DMS79 (cell line): ENCODE measurements around the gene BICRA.
"Not testable (repeated sequence)": the region's sequence is repeated elsewhere in the genome, so short reads cannot be mapped to it uniquely, and the experiment has no call there.

Source experiments
- DNase-seq: peaks from one replicate; lab custom pipeline; 2025; lab: John Stamatoyannopoulos, UW

Gene BICRA

GRCh38 chr19:47694466-47695273 lies 85.7 kb downstream of the BICRA start:
- DNase-seq = no peak

- DNase-seq = no peak
Observed at GRCh38 chr19:47695533-47696262, 86.8 kb downstream of the BICRA start.

GRCh38 chr19:47696635-47697034 lies 87.7 kb downstream of the BICRA start:
- no peak for DNase-seq

DNA sequence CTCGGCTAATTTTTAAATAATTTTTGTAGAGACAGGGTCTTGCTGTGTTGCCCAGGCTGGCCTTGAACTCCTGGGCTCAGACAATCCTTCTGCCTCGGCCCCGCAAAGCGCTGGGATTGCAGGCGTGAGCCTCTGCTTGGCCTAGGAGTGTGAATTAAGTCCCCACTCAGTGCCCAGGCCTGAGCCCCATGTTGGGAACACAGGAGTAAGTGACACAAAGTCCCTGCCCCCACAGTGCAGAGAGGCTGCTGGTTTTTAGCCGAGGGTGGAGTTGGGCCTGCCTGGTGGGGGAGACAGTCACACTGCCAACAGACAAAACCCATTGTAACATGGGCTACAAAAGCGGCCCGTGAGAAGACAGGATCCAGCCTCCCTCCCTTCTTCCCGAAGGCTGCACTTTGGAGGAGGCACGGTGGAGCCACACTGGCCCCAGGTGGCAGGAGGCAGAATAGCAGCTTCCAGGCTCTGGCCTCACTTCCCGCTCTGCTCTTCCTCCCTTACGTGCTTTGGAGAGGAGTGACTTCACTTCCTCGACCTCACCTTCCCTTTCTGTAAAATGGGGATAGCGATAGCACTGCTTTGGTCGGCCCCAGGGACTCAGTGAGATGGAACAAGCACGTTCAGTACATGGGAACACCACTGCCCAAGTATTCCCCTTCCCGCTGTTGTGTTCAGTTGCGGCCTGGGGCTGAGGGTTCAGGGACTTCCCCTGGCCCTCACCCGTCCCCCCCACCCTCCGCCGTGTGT lies 89.1 kb downstream of the BICRA start:
- peak; percentile 17 for DNase-seq

DNA sequence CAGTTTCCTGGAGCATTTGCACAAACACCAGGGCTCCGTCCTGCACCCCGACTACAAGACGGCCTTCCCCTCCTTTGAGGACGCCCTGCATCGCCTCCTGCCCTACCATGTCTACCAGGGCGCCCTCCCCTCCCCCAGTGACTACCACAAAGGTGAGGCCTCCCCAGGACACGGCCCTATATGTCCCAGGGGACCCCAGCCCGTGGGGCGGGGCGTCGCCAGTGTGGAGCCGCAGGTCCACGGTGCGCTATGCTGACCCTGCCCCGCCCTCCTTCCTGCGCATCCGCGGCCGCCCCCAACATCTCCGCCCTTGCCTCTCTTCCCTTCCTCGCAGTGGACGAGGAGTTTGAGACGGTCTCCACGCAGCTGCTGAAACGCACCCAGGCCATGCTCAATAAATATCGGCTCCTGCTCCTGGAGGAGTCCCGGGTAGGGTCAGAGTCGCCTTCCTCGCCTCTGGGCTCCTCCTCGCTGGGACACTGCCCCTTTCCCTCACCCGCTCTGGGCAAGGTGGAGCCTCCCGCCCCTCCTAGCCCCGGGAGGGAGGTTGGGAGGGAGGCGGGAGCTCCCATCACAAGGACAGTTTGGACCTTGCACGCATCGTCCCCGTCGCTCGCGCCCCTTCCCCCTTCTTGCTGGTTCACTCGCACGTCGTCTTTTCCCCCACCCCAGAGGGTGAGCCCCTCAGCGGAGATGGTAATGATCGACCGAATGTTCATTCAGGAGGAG lies 89.9 kb downstream of the BICRA start:
- DNase-seq = no peak

GRCh38 chr19:47699360-47699917 lies 90.5 kb downstream of the BICRA start:
- DNase-seq = no peak

DNA sequence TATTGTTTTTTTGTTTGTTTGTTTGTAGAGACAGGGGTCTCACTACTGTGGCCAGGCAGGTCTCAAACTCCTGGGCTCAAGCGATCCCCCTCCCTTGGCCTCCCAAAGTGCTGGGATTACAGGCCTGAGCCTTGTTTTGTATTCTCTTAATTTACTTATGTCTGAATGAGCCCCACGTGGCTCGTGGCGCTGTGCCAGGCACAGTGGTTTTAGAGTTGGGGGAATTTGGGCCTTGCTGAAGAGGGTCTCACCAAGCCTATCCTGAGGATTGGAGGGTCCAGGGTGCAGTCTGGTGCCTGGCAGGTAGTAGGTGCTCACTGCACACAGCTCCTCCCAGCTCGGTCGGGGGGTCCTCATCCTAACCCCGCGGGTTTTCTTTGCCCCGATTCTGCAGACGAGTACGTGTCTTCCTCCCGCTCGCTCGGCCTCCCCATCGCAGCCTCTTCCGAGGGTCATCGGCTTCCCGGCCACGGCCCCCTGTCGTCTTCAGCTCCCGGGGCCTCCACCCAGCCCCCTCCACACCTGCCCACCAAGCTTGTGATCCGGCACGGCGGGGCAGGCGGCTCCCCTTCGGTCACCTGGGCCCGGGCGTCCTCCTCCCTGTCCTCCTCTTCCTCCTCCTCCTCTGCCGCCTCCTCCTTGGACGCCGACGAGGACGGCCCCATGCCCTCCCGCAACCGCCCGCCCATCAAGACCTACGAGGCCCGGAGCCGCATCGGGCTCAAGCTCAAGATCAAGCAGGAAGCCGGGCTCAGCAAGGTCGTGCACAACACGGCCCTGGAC lies 92.2 kb downstream of the BICRA start:
- DNase-seq = no peak

DNA sequence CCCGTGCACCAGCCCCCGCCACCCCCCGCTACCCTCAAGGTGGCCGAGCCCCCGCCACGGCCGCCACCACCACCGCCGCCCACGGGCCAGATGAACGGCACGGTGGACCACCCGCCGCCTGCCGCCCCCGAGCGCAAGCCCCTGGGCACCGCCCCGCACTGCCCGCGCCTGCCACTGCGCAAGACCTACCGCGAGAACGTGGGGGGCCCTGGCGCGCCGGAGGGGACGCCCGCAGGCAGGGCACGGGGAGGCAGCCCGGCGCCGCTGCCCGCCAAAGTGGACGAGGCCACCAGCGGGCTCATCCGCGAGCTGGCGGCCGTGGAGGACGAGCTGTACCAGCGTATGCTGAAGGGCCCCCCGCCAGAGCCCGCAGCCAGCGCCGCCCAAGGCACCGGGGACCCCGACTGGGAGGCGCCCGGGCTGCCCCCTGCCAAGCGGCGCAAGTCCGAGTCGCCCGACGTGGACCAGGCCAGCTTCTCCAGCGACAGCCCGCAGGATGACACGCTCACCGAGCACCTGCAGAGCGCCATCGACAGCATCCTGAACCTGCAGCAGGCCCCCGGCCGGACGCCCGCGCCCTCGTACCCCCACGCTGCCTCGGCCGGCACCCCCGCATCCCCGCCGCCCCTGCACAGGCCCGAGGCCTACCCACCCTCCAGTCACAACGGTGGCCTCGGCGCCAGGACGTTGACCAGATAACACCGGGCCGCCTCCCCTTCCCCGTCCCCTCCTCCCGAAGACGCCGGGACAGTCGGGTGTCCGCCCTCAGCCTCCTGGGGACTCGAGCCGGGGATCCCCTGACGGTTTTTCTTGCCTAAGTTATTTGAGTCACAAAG lies 93.0 kb downstream of the BICRA start:
- no peak for DNase-seq

DNA sequence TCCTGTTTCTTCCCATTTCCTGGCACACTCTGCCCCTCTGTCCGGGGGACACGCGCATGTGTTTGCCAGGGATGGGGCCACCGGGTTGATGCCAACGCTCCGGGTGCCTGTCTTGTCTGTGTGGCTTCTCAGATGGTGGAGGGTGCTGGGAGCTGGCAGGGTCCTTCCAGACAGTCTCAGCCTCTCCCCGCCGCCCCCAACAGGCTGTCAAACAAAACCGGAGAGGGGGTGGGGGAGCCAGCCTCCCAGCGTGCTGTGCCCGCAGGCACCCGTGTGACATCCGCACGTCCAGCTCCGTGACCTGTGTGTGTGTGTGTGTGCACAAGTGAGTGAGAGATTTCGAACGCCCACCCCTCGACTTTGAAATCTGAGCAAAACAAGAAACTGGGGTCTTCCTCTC lies 93.7 kb downstream of the BICRA start:
- DNase-seq = no peak

DNA sequence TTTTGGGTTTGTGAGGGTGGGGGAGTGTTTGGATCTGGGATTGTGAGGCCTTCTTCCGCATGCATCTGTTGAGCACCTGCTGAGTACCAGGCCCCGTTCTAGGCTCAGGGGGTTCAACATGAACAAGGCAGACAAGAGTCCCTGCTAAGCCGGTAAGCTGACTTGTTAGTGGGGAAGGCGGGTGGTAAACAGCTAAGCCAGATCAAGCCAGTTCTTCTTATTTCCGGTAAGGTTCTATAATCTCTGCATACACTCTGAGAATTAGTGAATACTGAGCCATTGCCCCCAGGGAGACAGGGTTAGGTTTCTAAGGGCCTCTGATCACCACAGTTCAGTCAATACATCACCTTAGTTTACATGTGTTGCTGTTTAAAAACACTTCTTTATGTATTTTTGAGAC lies 94.4 kb downstream of the BICRA start:
- no peak for DNase-seq

DNA sequence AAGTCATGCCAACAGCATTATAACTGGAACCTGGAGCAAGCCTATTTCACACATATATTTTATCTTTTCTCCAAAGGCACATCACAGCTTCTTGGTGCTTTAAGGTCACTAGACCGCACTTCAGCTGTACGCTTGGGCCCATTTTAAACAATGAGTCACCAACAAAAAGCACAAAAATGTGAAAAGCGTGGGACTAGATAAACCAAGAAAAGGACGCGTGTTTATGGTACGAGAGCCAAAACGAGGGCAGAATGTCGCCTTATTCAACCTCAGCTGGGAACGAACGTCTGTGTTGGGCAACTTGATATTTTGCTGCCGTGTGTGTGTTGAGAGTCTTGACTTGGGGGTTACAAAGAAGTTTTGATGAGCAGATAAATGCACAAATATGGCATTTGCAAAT lies 95.1 kb downstream of the BICRA start:
- DNase-seq = no peak

DNA sequence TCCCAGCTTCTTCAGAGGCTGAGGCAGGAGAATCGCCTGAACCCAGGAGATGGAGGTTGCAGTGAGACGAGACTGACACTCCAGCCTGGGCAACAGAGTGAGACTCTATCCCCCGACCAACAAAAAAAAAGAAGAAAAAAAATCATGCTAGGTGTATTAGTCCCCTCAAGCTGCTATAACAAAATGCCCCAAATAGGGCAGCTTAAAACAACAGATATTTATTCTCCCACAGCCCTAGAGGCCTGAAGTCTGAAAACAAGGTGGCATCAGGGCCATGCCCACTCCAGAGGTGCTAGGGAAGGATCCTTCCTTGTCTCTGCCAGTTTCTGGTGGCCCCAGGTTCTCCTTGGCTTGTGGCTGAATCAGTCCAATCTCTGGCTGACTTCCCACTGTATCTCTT lies 95.7 kb downstream of the BICRA start:
- no peak for DNase-seq

GRCh38 chr19:47707135-47707925 lies 98.4 kb downstream of the BICRA start:
- peak; percentile 25 for DNase-seq

DNA sequence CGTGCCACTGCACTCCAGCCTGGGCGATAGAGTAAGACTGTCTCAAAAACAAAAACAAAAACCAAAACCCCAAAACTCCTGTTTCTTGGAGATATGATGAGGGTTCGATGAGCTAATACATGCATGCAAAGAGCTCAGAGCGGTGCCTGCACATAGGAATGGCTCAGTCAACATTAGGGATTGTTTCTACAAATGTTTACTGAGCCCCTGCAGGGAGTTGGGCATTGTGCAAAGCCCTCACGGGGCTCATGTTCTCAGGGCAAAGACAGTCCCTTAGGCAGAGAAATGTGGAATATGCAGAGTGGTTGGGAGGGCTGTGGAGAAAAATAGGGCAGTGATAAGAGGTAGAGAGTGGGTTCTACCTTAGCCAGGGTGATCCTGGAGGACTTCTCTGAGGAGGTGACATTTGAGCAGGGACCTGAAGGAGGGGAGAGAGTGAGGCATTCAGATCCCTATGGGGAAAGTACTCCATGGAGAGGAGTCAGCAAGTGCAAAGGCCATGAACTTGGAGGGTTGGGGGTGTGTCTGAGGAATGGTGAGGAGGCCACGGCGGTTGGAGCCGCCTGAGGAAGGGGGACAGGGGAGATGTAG lies 102.8 kb downstream of the BICRA start:
- no peak for DNase-seq

DNA sequence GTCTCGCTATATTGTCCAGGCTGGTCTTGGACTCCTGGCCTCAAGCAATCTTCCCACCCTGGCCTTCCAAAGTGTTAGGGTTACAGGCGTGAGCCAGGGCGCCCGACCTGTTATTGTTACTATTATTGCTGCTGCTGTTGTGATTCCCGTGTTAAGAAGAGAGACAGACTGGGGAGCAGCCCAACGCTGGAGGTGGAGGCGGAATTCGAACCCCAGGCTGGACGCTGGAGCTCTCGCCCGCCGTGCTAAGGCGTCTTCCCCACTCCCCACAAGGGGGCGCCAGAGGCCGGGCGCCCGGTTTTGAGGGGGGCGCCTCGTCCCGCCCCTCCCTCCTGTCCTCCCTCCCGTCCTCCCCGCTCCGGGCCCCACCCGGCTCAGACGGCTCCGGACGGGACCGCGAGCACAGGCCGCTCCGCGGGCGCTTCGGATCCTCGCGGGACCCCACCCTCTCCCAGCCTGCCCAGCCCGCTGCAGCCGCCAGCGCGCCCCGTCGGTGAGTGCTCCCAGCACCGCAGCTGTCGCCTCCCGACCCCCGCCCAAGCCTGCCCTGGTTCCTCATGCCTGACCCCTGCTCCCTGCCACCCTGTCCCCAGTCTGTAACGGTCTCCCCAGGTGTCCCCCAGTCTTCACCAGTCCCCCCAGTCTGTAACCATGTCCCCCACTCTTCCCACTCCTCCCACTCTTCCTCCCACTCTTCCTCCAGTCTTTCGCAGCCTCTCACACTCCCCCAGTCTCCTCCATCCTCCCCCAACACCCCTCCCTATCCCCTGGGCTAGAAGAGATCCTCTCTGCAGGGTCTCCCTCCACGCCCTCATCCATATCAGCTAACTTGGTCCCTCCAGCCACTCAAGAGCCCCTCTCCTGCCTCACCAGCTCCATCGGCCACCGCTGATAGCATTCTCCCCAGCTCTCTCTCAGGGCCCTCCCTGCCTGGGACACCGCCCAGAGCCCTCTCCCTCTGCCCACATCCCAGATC lies 104.4 kb downstream of the BICRA start, which contains the start of gene EHD2:
TSS of gene EHD2 (plus strand) at position 377 of the 976 bp plus-strand sequence. CDS start 3,191 bp downstream, outside the sequence.
- DNase-seq = no peak

- DNase-seq = no peak
Observed at GRCh38 chr19:47714339-47714738, 105.4 kb downstream of the BICRA start.

GRCh38 chr19:47714855-47715254 lies 105.9 kb downstream of the BICRA start:
- DNase-seq = not testable (repeated sequence)
